Muscle of arm (tissue), 12 donors: ENCODE data around the gene TFCP2. TPM values are rescaled to one million over a fixed set of nuclear protein-coding genes. Genes with fewer than 3 reads are reported as not detected.
A peak's percentile ranks its signal among the peaks of the same experiment; 100 is the strongest.

Experiments used
- DNase-seq: peaks from one replicate; pipeline ENCODE4 v3.0.0-alpha.2; 2013
- polyA plus RNA-seq, 12 donors: library from polyadenylated mRNA; unstranded; fragments of 120-200 nt; gene quantifications; one replicate each; pipeline ENCODE4 v1.2.1, GENCODE V29; 2013; ENCODE audit not compliant: insufficient read length in 12 of 12

The TFCP2 gene
- polyA plus RNA-seq, 12 donors, result 30.9 to 51.2 (median 46.3) TPM; not detected in 1

GRCh38 chr12:51198568-51199365 lies 25.8 kb upstream of the TFCP2 start:
- DNase-seq, result no peak

- DNase-seq, result no peak
Measured at GRCh38 chr12:51197736-51198567, 25.0 kb upstream of the TFCP2 start.

- no peak for DNase-seq
Measured at GRCh38 chr12:51196547-51196946, 23.6 kb upstream of the TFCP2 start.

DNA sequence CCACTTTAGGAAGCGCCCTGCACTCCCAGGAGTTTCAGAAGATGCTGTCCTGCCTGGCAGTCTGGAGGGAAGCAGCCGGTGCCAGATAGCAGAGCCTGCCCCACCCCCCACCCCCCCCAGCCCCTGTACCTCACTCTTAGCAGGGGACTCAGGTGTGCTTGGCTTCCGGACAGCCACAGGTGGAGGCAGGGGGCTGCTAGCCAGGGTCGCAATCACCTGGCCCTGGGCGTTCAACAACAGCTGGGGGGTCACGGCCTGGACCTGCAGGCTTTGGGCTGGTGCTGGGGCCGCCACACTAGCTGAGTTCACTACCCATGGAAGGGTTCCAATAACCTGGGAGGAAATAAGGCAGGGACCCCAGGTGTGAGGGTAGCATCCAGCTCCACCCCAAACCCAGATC lies 22.9 kb upstream of the TFCP2 start:
- DNase-seq, result no peak

- DNase-seq, result no peak
Measured at GRCh38 chr12:51192284-51192671, 19.3 kb upstream of the TFCP2 start.

DNA sequence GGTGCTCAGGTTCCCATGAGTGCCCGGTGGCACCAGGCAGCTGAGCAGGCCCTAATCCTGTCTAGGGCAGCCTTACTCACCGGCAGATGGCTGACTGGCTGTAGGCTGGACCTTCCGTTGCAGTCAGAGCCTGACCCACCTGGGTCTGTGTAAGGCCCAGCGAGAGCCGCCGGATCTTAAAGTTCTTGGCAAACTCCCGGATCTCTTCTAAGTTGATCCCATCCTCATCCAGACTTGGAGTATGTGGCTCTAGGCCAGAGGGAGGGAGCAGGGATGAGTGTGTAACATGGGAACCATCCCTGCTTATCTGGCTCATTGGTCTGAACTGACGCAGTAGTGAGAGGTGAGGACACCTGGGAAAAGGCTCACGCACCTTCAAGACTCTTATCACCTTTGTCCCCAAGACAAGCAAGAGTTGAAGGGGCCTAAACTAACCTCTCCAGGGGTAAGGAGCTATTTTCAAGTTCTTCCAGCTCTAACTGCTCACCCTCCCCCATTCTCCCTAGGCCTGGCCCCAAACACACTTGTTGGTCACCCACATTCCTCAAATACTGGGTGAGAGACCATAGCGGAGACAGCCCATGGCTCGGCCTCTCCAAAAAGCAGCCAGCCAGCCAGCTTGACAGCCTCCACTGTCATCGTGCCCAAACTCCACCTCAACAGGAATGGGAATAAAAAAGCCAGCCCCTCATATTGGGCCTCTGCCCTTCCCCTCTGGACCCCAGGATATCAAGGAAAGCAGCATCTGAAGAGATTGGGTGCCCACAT lies 18.8 kb upstream of the TFCP2 start:
- no peak for DNase-seq

GRCh38 chr12:51190820-51191219 lies 17.9 kb upstream of the TFCP2 start:
- DNase-seq, result no peak

DNA sequence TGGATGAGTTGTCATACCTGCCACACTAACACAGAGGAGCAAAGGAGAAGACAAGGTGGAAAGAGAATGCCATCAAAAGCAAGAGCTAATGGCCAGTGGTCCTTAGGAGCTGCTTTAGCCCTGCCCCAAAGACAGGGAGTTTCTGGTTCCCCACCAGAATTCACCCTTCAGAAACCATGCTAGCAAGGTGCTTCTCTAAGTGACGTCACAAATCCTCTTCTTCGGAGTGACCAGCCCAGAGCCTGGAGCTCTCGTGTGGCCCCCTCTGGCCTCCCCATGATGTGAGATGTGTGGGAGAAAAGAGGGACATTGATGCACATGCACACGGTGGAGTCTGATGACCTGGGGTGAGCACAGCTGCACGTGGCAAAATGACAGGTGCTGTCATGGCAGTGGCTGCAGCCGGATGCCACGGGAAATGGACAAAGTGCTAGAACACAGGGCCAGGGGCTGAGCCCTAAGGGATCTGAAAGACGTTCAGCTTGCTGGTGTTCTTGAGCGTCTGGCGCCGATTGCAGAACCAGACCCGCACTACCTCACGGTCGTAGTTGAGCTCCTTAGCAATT lies 16.9 kb upstream of the TFCP2 start:
- no peak for DNase-seq

DNA sequence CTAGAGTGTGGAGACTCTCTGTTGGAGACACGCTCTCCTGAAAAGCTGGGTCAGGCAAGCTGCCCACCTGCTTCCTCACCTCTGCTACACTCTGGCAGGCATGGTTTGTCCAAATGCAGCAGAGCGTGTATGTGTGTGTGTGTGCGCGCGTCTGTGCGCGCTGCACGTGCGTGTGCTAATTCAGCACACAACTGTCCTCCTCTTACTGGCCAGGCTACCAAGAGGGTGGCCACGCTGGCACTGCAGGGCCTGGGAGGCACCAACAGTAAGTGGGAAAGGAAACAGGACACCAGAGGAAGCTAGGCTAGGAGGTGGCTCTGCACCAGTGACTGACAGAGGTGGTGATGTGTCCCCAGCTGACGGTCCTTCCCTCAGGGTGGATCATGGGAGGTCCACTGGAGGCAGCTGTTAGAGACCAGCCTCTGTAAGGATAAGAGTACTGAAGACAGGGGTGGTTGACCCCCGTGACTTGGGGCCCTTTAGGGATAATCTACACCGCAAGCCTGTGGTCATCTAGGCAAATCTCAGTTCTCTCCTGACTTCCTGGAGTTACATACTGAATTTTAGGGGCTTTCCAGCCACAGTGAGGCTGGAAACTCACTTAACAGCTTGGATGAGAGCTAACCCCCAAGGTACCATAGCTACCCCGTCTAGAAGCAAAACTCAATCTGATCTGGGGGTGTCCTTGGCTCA lies 15.6 kb upstream of the TFCP2 start:
- DNase-seq, result no peak

- DNase-seq, result no peak
Measured at GRCh38 chr12:51187370-51187987, 14.5 kb upstream of the TFCP2 start.

- no peak for DNase-seq
Measured at GRCh38 chr12:51186465-51187085, 13.6 kb upstream of the TFCP2 start.

- no peak for DNase-seq
Measured at GRCh38 chr12:51185171-51185717, 12.3 kb upstream of the TFCP2 start.

- peak; percentile 59 for DNase-seq
Measured at GRCh38 chr12:51183816-51184215, 10.9 kb upstream of the TFCP2 start.

DNA sequence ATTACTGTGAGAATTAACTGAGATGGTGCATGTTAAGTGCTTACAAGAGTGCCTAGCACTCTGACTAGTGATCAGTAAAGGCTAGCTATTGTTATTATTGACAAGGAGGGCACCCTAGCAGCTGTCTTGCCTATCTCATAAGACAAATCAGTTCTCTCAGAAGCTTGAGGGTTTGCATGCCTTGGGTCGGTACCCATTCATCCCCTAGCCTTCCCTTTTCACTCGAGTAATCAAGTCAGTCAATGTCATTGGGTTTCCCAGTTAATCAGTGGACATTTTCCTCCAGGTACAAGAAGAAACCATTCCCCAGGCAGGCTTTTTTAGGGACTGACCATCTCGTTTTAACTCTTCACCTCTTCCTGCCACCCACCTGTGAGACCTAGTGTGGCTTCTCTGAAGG lies 10.4 kb upstream of the TFCP2 start:
- DNase-seq, result no peak

GRCh38 chr12:51181558-51181957 lies 8.6 kb upstream of the TFCP2 start:
- DNase-seq, result no peak

- no peak for DNase-seq
Measured at GRCh38 chr12:51177897-51178296, 5.0 kb upstream of the TFCP2 start.

DNA sequence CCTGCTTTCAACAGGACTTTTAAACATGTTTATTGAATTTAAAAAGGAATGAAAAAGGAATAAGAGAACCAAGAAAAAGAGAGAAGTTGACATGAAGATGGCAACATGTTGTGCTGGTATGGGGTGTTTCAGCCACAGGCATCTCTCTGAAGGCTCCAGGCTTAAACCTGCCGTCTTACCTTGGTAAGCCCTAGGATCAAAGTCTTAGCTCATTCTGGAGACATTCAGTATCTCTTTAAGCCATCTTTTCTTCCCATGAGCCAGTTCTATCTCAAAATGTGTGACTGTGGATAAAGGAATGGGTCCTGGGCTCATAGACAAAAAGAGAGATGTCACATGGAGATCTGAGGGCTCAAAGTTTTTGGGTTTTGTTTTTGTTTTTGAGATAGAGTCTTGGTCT lies 1.6 kb upstream of the TFCP2 start:
- no peak for DNase-seq

- DNase-seq, result no peak
Measured at GRCh38 chr12:51171884-51172514, 936 bp downstream of the TFCP2 start.

- DNase-seq, result no peak
Measured at GRCh38 chr12:51163795-51164194, 9.1 kb downstream of the TFCP2 start.

- DNase-seq, result no peak
Measured at GRCh38 chr12:51162217-51162616, 10.7 kb downstream of the TFCP2 start.
